ENCODE data around the gene CYTH1. TPM values are rescaled to one million over a fixed set of nuclear protein-coding genes. Genes with fewer than 3 reads are reported as not detected.

Gene CYTH1
- total and polyA plus RNA-seq, 10 of the 15 experiments (the other 5 are each of a cell fraction or from before 2014, with no cell fraction given), result 6.6 to 188 (median 145) TPM

- peak; percentile 69 for TF ChIP-seq RELB (IDR thresholded peaks at IDR 0.05; ENCODE audit: low read depth)
- TF ChIP-seq ZNF592 (IDR thresholded peaks at IDR 0.05), result no peak
- peak; percentile 65; the same call in 1 of the 2 replicates for TF ChIP-seq POLR2AphosphoS5 (IDR thresholded peaks at IDR 0.05; ENCODE audit: low read length)
- TF ChIP-seq IKZF2 (IDR thresholded peaks at IDR 0.05), result peak; percentile 54 to 58; a peak in 3 of 4 replicates
- TF ChIP-seq TCF3 (IDR thresholded peaks at IDR 0.05; ENCODE audit: borderline replicate concordance, insufficient read depth, low read depth, low read length), result peak; percentile 85
- no peak for TF ChIP-seq SKIL (IDR thresholded peaks at IDR 0.05; ENCODE audit: low read depth, poor library complexity, severe bottlenecking)
- peak; percentile 80 for TF ChIP-seq PKNOX1 (IDR thresholded peaks at IDR 0.05)
- TF ChIP-seq CBX3 (IDR thresholded peaks at IDR 0.05; ENCODE audit: borderline replicate concordance, low read depth), result no peak
- TF ChIP-seq SRF (IDR thresholded peaks at IDR 0.05; ENCODE audit: low read depth in 2 of 2, low read length in 2 of 2), result peak; percentile 17 to 62; a peak in 2 of 4 replicates
- no peak for TF ChIP-seq NFIC (IDR thresholded peaks at IDR 0.05; ENCODE audit: low read depth, low read length)
- peak; percentile 64 for TF ChIP-seq PBX3 (IDR thresholded peaks at IDR 0.05; ENCODE audit: insufficient replicate concordance, low read depth, low read length)
- TF ChIP-seq SUPT20H (IDR thresholded peaks at IDR 0.05; ENCODE audit: borderline replicate concordance, control insufficient read depth, low read depth, low read length), result no peak
- peak; percentile 96 for TF ChIP-seq MEF2B (IDR thresholded peaks at IDR 0.05; ENCODE audit: partially characterized antibody, poor library complexity, severe bottlenecking)
- TF ChIP-seq CBFB (IDR thresholded peaks at IDR 0.05; ENCODE audit: low read depth), result no peak
- no peak for TF ChIP-seq HDAC2 (IDR thresholded peaks at IDR 0.05)
- TF ChIP-seq IRF3 (IDR thresholded peaks at IDR 0.05), result no peak
- TF ChIP-seq TCF12 (IDR thresholded peaks at IDR 0.05; ENCODE audit: low read depth, low read length), result peak; percentile 79
- TF ChIP-seq BMI1 (IDR thresholded peaks at IDR 0.05; ENCODE audit: borderline replicate concordance), result no peak
- TF ChIP-seq POLR2A (IDR thresholded peaks at IDR 0.05; ENCODE audit: low read depth, low read length), result peak; percentile 44; the same call in 1 of the 2 replicates
These were observed 59.8 kb downstream of the CYTH1 start (continued) for GRCh38 chr17:78722246-78722761.

Measured in GM12878 (cell line).